GM18517 (cell line): ENCODE results near the gene ADAMTS4.
"Not testable (repeated sequence)": the region's sequence is repeated elsewhere in the genome, so short reads cannot be mapped to it uniquely, and the experiment has no call there.

Experiments used
- ATAC-seq: cut with Tn5 transposase; IDR thresholded peaks from one replicate; pipeline ENCODE4 v1.9.1; 2021; ENCODE audit warnings: mild to moderate bottlenecking, moderate library complexity; ENCODE audit not compliant: unreplicated experiment

ADAMTS4 gene

GRCh38 chr1:161198897-161199431 lies at the start of gene ADAMTS4:
TSS of gene ADAMTS4 (minus strand) at chr1:161199054. CDS start at chr1:161198627, 427 bp downstream.
- no peak for ATAC-seq

GRCh38 chr1:161244888-161245287 lies 46.0 kb upstream of the ADAMTS4 start:
- ATAC-seq = no peak

- no peak for ATAC-seq
Observed at GRCh38 chr1:161242313-161242712, 43.5 kb upstream of the ADAMTS4 start.

GRCh38 chr1:161241682-161242081 lies 42.8 kb upstream of the ADAMTS4 start:
- no peak for ATAC-seq

- no peak for ATAC-seq
Observed at GRCh38 chr1:161238039-161238473, 39.2 kb upstream of the ADAMTS4 start, which contains the start of gene NR1I3. TSS of gene NR1I3 (minus strand) at chr1:161238203. CDS start at chr1:161236565, 1,638 bp downstream.

- ATAC-seq = no peak
Observed at GRCh38 chr1:161235957-161236775, 37.3 kb upstream of the ADAMTS4 start.

GRCh38 chr1:161233102-161233501 lies 34.2 kb upstream of the ADAMTS4 start:
- ATAC-seq = no peak

- ATAC-seq = no peak
Observed at GRCh38 chr1:161230762-161231161, 31.9 kb upstream of the ADAMTS4 start.

GRCh38 chr1:161229896-161230295 lies 31.0 kb upstream of the ADAMTS4 start:
- ATAC-seq = no peak

GRCh38 chr1:161228032-161228431 lies 29.2 kb upstream of the ADAMTS4 start:
- no peak for ATAC-seq

- peak; percentile 46 for ATAC-seq
Observed at GRCh38 chr1:161227196-161227871, 28.5 kb upstream of the ADAMTS4 start.

GRCh38 chr1:161226759-161227158 lies 27.9 kb upstream of the ADAMTS4 start:
- no peak for ATAC-seq

GRCh38 chr1:161226320-161226711 lies 27.5 kb upstream of the ADAMTS4 start:
- ATAC-seq = no peak

- ATAC-seq = peak; percentile 98
Observed at GRCh38 chr1:161225534-161226319, 26.9 kb upstream of the ADAMTS4 start, which contains the start of gene TOMM40L. TSS of gene TOMM40L (plus strand) at chr1:161226060. CDS start at chr1:161226490, 430 bp downstream.

- ATAC-seq = no peak
Observed at GRCh38 chr1:161225178-161225533, 26.3 kb upstream of the ADAMTS4 start.

- not testable (repeated sequence) for ATAC-seq
Observed at GRCh38 chr1:161224695-161225087, 25.8 kb upstream of the ADAMTS4 start.

- no peak for ATAC-seq
Observed at GRCh38 chr1:161223805-161224694, 25.2 kb upstream of the ADAMTS4 start.

- no peak for ATAC-seq
Observed at GRCh38 chr1:161222175-161223019, 23.5 kb upstream of the ADAMTS4 start.

GRCh38 chr1:161220002-161220401 lies 21.1 kb upstream of the ADAMTS4 start:
- no peak for ATAC-seq
